GM18519 (cell line): ENCODE results near the gene ACBD4.

Source experiments
- ATAC-seq: cut with Tn5 transposase; IDR thresholded peaks from one replicate; pipeline ENCODE4 v1.9.1; 2021; ENCODE audit warnings: mild to moderate bottlenecking, moderate library complexity; ENCODE audit not compliant: unreplicated experiment, low FRiP score

Gene ACBD4

GRCh38 chr17:45177563-45177962 lies 42.1 kb downstream of the ACBD4 start:
- no peak for ATAC-seq

- ATAC-seq: no peak
Measured at GRCh38 chr17:45184144-45184543, 48.7 kb downstream of the ACBD4 start.

GRCh38 chr17:45186801-45187354 lies 51.4 kb downstream of the ACBD4 start:
- ATAC-seq: no peak

- no peak for ATAC-seq
Measured at GRCh38 chr17:45189009-45189408, 53.5 kb downstream of the ACBD4 start.

- no peak for ATAC-seq
Measured at GRCh38 chr17:45190503-45191255, 55.2 kb downstream of the ACBD4 start.
